IMR-90 (cell line): ENCODE measurements around the gene ZNF592. TPM values are rescaled to one million over a fixed set of nuclear protein-coding genes. Genes with fewer than 3 reads are reported as not detected.

Source experiments
- ATAC-seq: fragments of 200-7000 bp; cut with Tn5 transposase; 2 replicates; pipeline ENCODE4 v1.9.1; 2020; ENCODE audit warnings: low read depth, mild to moderate bottlenecking, moderate library complexity
- BruUV-seq: library from RNA; stranded (reverse); fragments of 400-500 nt; replicated peaks from 2 replicates; lab custom pipeline; 2021; lab: Mats Ljungman, UMichigan
- CTCF ChIA-PET: fragments of 300-600 bp; formaldehyde crosslinking; extraction: SDS; loops from one replicate; lab custom pipeline; 2021; ENCODE audit warnings: antibody characterized with exemption; lab: Yijun Ruan, JAX
- POLR2A ChIA-PET: fragments of 300-600 bp; sonication (Branson Sonifier 250); formaldehyde crosslinking; loops from one replicate; lab custom pipeline; 2022; ENCODE audit warnings: antibody characterized with exemption; ENCODE audit not compliant: unreplicated experiment; lab: Charles Lee
- DNase-seq: peaks from one replicate; pipeline ENCODE4 v3.0.0; 2013
- H2AFZ ChIP-seq: replicated peaks from 2 replicates; pipeline ENCODE3; 2013; ENCODE audit warnings: low read length, mild to moderate bottlenecking; ENCODE audit not compliant: poor library complexity
- H2AK5ac ChIP-seq: 2 replicates; pipeline ENCODE4 v1.6.1; 2013; ENCODE audit warnings: low read depth, low read length, inconsistent platforms
- H2AK9ac ChIP-seq: replicated peaks from 2 replicates; pipeline ENCODE3; 2013; ENCODE audit warnings: mild to moderate bottlenecking, low read depth, low read length, moderate library complexity; ENCODE audit not compliant: poor library complexity
- H2BK120ac ChIP-seq: 2 replicates; pipeline ENCODE4 v1.6.1; 2013; ENCODE audit warnings: low read depth, low read length, inconsistent platforms
- H2BK15ac ChIP-seq: 3 replicates; pipeline ENCODE4 v1.6.1; 2013; ENCODE audit warnings: low read depth, low read length, inconsistent platforms
- H2BK20ac ChIP-seq: 2 replicates; pipeline ENCODE4 v1.6.1; 2013; ENCODE audit warnings: low read depth, mild to moderate bottlenecking, inconsistent platforms, low read length, moderate library complexity
- H2BK5ac ChIP-seq: 2 replicates; pipeline ENCODE4 v1.6.1; 2013; ENCODE audit warnings: mild to moderate bottlenecking, low read depth, low read length, inconsistent platforms; ENCODE audit not compliant: poor library complexity, severe bottlenecking
- H3K14ac ChIP-seq: replicated peaks from 2 replicates; pipeline ENCODE4 v1.6.1; 2013; ENCODE audit warnings: low read depth, low read length, inconsistent platforms
- H3K18ac ChIP-seq: 2 replicates; pipeline ENCODE4 v1.6.1; 2013; ENCODE audit warnings: low read depth, low read length, control low read depth
- H3K23ac ChIP-seq: 2 replicates; pipeline ENCODE4 v1.6.1; 2013; ENCODE audit warnings: low read depth, low read length, inconsistent platforms
- H3K27ac ChIP-seq: 2 replicates; pipeline ENCODE4 v1.5.1; 2013; ENCODE audit warnings: mild to moderate bottlenecking, control low read depth, low read length; ENCODE audit not compliant: insufficient read depth
- H3K27me3 ChIP-seq: 2 replicates; pipeline ENCODE4 v1.6.1; 2013; ENCODE audit warnings: low read length; ENCODE audit not compliant: control insufficient read depth, insufficient read depth
- H3K36me3 ChIP-seq: 2 replicates; pipeline ENCODE4 v1.6.1; 2013; ENCODE audit warnings: low read length, mixed read lengths; ENCODE audit not compliant: control insufficient read depth, insufficient read depth
- H3K4ac ChIP-seq: 2 replicates; pipeline ENCODE4 v1.6.1; 2013; ENCODE audit warnings: low read depth, low read length, inconsistent platforms
- H3K4me1 ChIP-seq: 2 replicates; pipeline ENCODE4 v1.6.1; 2013; ENCODE audit warnings: low read length, mixed read lengths; ENCODE audit not compliant: control insufficient read depth, insufficient read depth
- H3K4me2 ChIP-seq: 2 replicates; pipeline ENCODE4 v1.6.1; 2013; ENCODE audit warnings: low read depth, mild to moderate bottlenecking, control low read depth, low read length, moderate library complexity
- H3K4me3 ChIP-seq: 2 replicates; pipeline ENCODE4 v1.5.1; 2013; ENCODE audit warnings: low read depth, mild to moderate bottlenecking, control low read depth, low read length, moderate library complexity; ENCODE audit not compliant: insufficient read depth
- H3K56ac ChIP-seq: 2 replicates; pipeline ENCODE4 v1.6.1; 2013; ENCODE audit warnings: low read length, inconsistent platforms; ENCODE audit not compliant: insufficient read depth; ENCODE audit errors: extremely low read depth
- H3K79me1 ChIP-seq, 2 experiments: 2 replicates each; pipeline ENCODE4 v1.6.1; 2013; ENCODE audit warnings: low read length in 2 of 2, inconsistent platforms in 1 of 2, low read depth in 1 of 2
- H3K9ac ChIP-seq: 2 replicates; pipeline ENCODE4 v1.6.1; 2013; ENCODE audit warnings: low read depth, low read length, control low read depth
- H3K9me1 ChIP-seq: 2 replicates; pipeline ENCODE4 v1.6.1; 2013; ENCODE audit warnings: low read length, inconsistent platforms; ENCODE audit not compliant: insufficient read depth
- H3K9me3 ChIP-seq: 2 replicates; pipeline ENCODE4 v1.6.1; 2013; ENCODE audit warnings: low read length; ENCODE audit not compliant: control insufficient read depth, insufficient read depth
- H4K20me1 ChIP-seq: 2 replicates; pipeline ENCODE4 v1.6.1; 2013; ENCODE audit warnings: low read length, inconsistent platforms; ENCODE audit not compliant: insufficient read depth
- H4K5ac ChIP-seq: 2 replicates; pipeline ENCODE4 v1.6.1; 2013; ENCODE audit warnings: mild to moderate bottlenecking, low read depth, low read length, control low read depth
- H4K8ac ChIP-seq, 2 experiments: 2 replicates each; pipeline ENCODE4 v1.6.1; 2013; ENCODE audit warnings: low read depth in 2 of 2, low read length in 2 of 2, control low read depth in 1 of 2, inconsistent platforms in 1 of 2
- H4K91ac ChIP-seq: 2 replicates; pipeline ENCODE4 v1.6.1; 2013; ENCODE audit warnings: low read depth, low read length, inconsistent platforms; ENCODE audit not compliant: insufficient read depth
- SMC3 ChIP-seq: fragments of 150-350 bp; IDR thresholded peaks from 2 replicates; pipeline ENCODE4 v1.6.1; 2016; ENCODE audit warnings: low read depth, mild to moderate bottlenecking, antibody characterized with exemption, low read length, moderate library complexity
- WGBS, 2 experiments: methylation state at CpG; one replicate each; pipeline versions ENCODE4 v1.1.5 to v1.1.7; 2013; ENCODE audit warnings: missing lambda C conversion rate in 2 of 2; ENCODE audit not compliant: insufficient read length in 1 of 2; ENCODE audit errors: extremely low coverage in 2 of 2; 5-methylcytosine and 5-hydroxymethylcytosine counted together
- dilution Hi-C: fragments of 300-500 bp; cut with HindIII; formaldehyde crosslinking; loops from one replicate; pipeline ENCODE4 v1.14.3; 2018; ENCODE audit warnings: low sequenced_read_pairs; ENCODE audit not compliant: unreplicated experiment
- in situ Hi-C: fragments of 300-500 bp; cut with MboI; formaldehyde crosslinking; loops from 3 replicates; pipeline ENCODE4 v1.14.3; 2019; ENCODE audit warnings: low sequenced_read_pairs, inconsistent platforms, mixed read lengths
- intact Hi-C: fragments of 100-400 bp; cut with micrococcal nuclease; formaldehyde crosslinking; loops from 2 replicates; pipeline ENCODE4 v1.10.0; 2022
- polyA plus RNA-seq, 3 experiments: library from polyadenylated mRNA; depleted of rRNA; stranded (reverse); fragments of >200 nt; gene quantifications; 2 replicates each; pipeline ENCODE4 v1.2.3, GENCODE V29; 2012; ENCODE audit warnings: low replicate concordance in 1 of 3
- total RNA-seq: library from RNA; depleted of rRNA; stranded (reverse); fragments of >200 nt; gene quantifications from 2 replicates; pipeline ENCODE4 v1.2.3, GENCODE V29; 2012
- TF ChIP-seq, protein P1 (sequence below): fragments of 150-350 bp; IDR thresholded peaks from 2 replicates; pipeline ENCODE4 v1.6.1; 2017; ENCODE audit warnings: mild to moderate bottlenecking, antibody characterized with exemption, low read length, low read depth

The ZNF592 gene
- total and polyA plus RNA-seq, 2 of the 4 experiments (the other 2 are of a cell fraction): 4.3 to 10.2 TPM

DNA sequence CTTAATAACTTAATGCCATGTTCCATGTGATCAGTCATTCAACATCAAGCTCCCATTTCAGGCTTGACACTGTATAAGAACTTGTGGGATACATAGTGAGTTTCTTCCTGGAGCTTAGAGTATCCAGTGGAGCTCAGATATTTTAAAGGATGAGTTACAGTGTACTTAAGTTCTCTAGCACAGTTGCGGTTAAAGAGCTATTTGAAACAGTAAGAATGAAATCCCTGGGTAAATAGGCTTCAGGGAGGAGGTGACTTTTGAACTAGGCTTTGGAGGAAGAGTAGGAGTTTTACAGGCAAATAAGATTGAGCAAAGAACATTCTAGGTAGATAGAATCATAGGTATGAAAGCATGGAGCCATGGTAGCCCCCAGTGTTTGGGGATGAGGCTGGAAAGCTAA, 3.8 kb downstream of the ZNF592 start:
- Histone ChIP-seq H3K36me3 (peaks cover 2% of the 10 kb centered on the region), H3K18ac (no peak overlapping the region), H2AK5ac (no peak overlapping the region), H3K9me1 (peaks cover 26% of the 10 kb centered on the region), H3K27ac (peak overlapping the region; percentile 4; the same call in 1 of the 2 replicates), H3K4me3 (no peak overlapping the region), H3K4me1 (peaks cover 12% of the 10 kb centered on the region), H3K56ac (no peak overlapping the region), H4K20me1 (peaks cover 77% of the 10 kb centered on the region), H3K9me3 (no peaks in the 10 kb centered on the region), H3K79me1 (peaks cover 23 to 77% of the 10 kb centered on the region in 2 experiments), H2BK5ac (peak overlapping the region; percentile 33), H3K27me3 (no peaks in the 10 kb centered on the region), H3K9ac (no peak overlapping the region), H4K5ac (peak overlapping the region; percentile 11; the same call in 1 of the 2 replicates), H2AFZ (no peak overlapping the region), H2AK9ac (peak overlapping the region; percentile 22), H3K23ac (peak overlapping the region; percentile 83), H3K4ac (peak overlapping the region; percentile 42; the same call in 1 of the 2 replicates), H3K4me2 (peak overlapping the region; percentile 92), H3K14ac (peak overlapping the region; percentile 51; the same call in 1 of the 2 replicates), H4K8ac (0 out of 4 replicates have a peak overlapping the region, but pooled peaks of 1 of the 2 experiments have one; percentile 9), H4K91ac (no peak overlapping the region), H2BK20ac (no peak overlapping the region), H2BK120ac (no peak overlapping the region), H2BK15ac (no peak overlapping the region)
- no peak for ATAC-seq
- dilution Hi-C loops (no loop called here), intact Hi-C loops (no loop called here), in situ Hi-C loops (no loop called here)
- 100% methylated on average over 1 of the region's 1 CpG; no CpG with 5 or more reads in 1 of the 2 experiments for WGBS, 2 experiments
- no peak for DNase-seq
- ChIA-PET CTCF (no interaction called here), POLR2A (interaction anchor here (0.7 kb wide), 1 partner anchor 20 kb away, joined by 5 read pairs; no protein-coding TSS in a partner anchor)
- no peak for TF ChIP-seq SMC3
- TF ChIP-seq, protein P1, sequence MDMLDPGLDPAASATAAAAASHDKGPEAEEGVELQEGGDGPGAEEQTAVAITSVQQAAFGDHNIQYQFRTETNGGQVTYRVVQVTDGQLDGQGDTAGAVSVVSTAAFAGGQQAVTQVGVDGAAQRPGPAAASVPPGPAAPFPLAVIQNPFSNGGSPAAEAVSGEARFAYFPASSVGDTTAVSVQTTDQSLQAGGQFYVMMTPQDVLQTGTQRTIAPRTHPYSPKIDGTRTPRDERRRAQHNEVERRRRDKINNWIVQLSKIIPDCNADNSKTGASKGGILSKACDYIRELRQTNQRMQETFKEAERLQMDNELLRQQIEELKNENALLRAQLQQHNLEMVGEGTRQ: no peak
- no TSS peak for BruUV-seq
